Right ventricle myocardium superior (tissue), 1 donor: ENCODE measurements around the gene CROCC2. TPM values are rescaled to one million over a fixed set of nuclear protein-coding genes. Genes with fewer than 3 reads are reported as not detected.

ENCODE experiments used
- ATAC-seq: fragments of 200-7000 bp; cut with Tn5 transposase; one replicate; pipeline ENCODE4 v1.9.1; 2020; ENCODE audit warnings: mild to moderate bottlenecking; ENCODE audit not compliant: poor library complexity
- DNase-seq: peaks from one replicate; pipeline ENCODE4 v3.0.0-alpha.2; 2020
- intact Hi-C: fragments of 100-400 bp; cut with DNase I; formaldehyde crosslinking; loops from one replicate; pipeline ENCODE4 v1.11.2; 2022
- total RNA-seq: library from RNA; stranded (reverse); fragmentation: NEBNext Ultra II Directional; extraction: Animal tissue kit (Norgen Biotek cat#: 25700); gene quantifications from one replicate; pipeline ENCODE4 v1.2.1, GENCODE V29; 2021
- donor health status: DM: no; HTN: yes; CAD: no; lungs with severe emphysema.

CROCC2 gene
- total RNA-seq, 1 donor from 2014 or later, result not detected

- DNase-seq (peak; percentile 17), ATAC-seq (no peak)
- intact Hi-C loops, result no loop called here
Observed at GRCh38 chr2:241010531-241011295, 104.6 kb downstream of the CROCC2 start.

GRCh38 chr2:241011296-241011600, 105.1 kb downstream of the CROCC2 start:
- intact Hi-C loops, result no loop called here
- ATAC-seq (no peak), DNase-seq (peak; percentile 30)

- intact Hi-C loops, result no loop called here
- no peak for ATAC-seq
- peak; percentile 29 for DNase-seq
Observed at GRCh38 chr2:241011751-241012510, 105.8 kb downstream of the CROCC2 start.

- ATAC-seq (no peak), DNase-seq (peak; percentile 19)
- intact Hi-C loops, result no loop called here
Observed at GRCh38 chr2:241014224-241014623, 108.1 kb downstream of the CROCC2 start.

GRCh38 chr2:241014764-241015163, 108.6 kb downstream of the CROCC2 start:
- DNase-seq (no peak), ATAC-seq (no peak)
- intact Hi-C loops, result no loop called here

GRCh38 chr2:241015439-241015838, 109.3 kb downstream of the CROCC2 start:
- DNase-seq (peak; percentile 20), ATAC-seq (no peak)
- intact Hi-C loops, result no loop called here

- ATAC-seq (no peak), DNase-seq (peak; percentile 20)
- intact Hi-C loops, result no loop called here
Observed at GRCh38 chr2:241017228-241017940, 111.2 kb downstream of the CROCC2 start.

GRCh38 chr2:241018051-241018891, 112.1 kb downstream of the CROCC2 start:
- ATAC-seq, result no peak
- peak; percentile 24 for DNase-seq

GRCh38 chr2:241019441-241020139, 113.5 kb downstream of the CROCC2 start:
- DNase-seq, result peak; percentile 17
- ATAC-seq, result no peak
- intact Hi-C loops, result no loop called here

More at GRCh38 chr2:241018051-241018891, 112.1 kb downstream of the CROCC2 start:
- intact Hi-C loops, result no loop called here

GRCh38 chr2:241020201-241020600, 114.1 kb downstream of the CROCC2 start:
- DNase-seq, result no peak
- ATAC-seq, result no peak
- intact Hi-C loops, result no loop called here

- intact Hi-C loops, result no loop called here
- ATAC-seq, result no peak
- no peak for DNase-seq
Observed at GRCh38 chr2:241020629-241021190, 114.6 kb downstream of the CROCC2 start.

GRCh38 chr2:241025639-241026038, 119.5 kb downstream of the CROCC2 start:
- intact Hi-C loops, result no loop called here
- no peak for DNase-seq
- ATAC-seq, result no peak

GRCh38 chr2:241029599-241030332, 123.6 kb downstream of the CROCC2 start:
- intact Hi-C loops, result no loop called here
- ATAC-seq (no peak), DNase-seq (no peak)

GRCh38 chr2:241030333-241030680, 124.2 kb downstream of the CROCC2 start:
- DNase-seq (no peak), ATAC-seq (no peak)
- intact Hi-C loops, result no loop called here

GRCh38 chr2:241030883-241031282, 124.7 kb downstream of the CROCC2 start:
- DNase-seq (no peak), ATAC-seq (no peak)
- intact Hi-C loops, result no loop called here

- DNase-seq, result no peak
- no peak for ATAC-seq
- intact Hi-C loops, result no loop called here
Observed at GRCh38 chr2:241031436-241032165, 125.5 kb downstream of the CROCC2 start.
